ENCODE data around the gene NELL2. TPM values are rescaled to one million over a fixed set of nuclear protein-coding genes. Genes with fewer than 3 reads are reported as not detected.

NELL2 gene
- total RNA-seq, 1 experiment from 2014 or later = 1.1 TPM

DNA sequence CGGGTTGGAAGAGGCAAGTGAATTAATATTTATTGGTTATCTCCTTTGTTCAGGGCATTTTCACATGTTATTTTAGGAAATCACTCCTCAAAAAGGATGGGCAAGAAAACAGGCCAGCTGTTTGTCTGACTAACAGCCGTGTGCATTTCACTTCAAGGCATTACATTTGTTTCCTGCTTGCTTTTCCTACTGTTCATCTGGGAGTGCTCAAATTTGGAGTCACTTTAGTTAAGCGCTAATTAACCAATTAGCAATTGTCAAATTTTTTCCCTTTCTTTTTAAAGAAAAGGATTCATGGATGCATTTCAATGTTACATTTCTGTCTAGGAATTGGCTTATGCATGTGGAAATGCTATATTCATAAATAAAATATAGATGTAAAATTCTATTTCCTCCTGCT lies 415.9 kb downstream of the NELL2 start:
- BruUV-seq (replicated peaks) = no TSS peak
- no peaks in the 10 kb centered on the region for H4K20me1 ChIP-seq (ENCODE audit: insufficient read depth)
- no peak for ATAC-seq
- H3K27ac ChIP-seq (ENCODE audit: low read depth, low read length) = no peak overlapping the region
- 0 out of 2 replicates have a peak, but pooled peaks cover 4% of the 10 kb centered on the region for H3K27me3 ChIP-seq (ENCODE audit: insufficient read depth, low read length)
- H3K4me2 ChIP-seq (ENCODE audit: low read length) = no peak overlapping the region
- no peaks in the 10 kb centered on the region for H3K36me3 ChIP-seq (ENCODE audit: control insufficient read depth in 1 of 2, insufficient read depth in 2 of 2, low read length in 2 of 2)
- H3K9me2 ChIP-seq (ENCODE audit: insufficient read depth) = no peaks in the 10 kb centered on the region
- no peak overlapping the region for H3K4me3 ChIP-seq (replicated peaks in 1 of 2; ENCODE audit: low read depth in 1 of 2, low read length in 2 of 2)
- no peak for DNase-seq (ENCODE audit: low read depth, low spot score)
- ChIA-PET CTCF (no interaction called here), RAD21 (ENCODE audit: low non-redundant PET in 1 of 2, low total read pairs in 2 of 2, uncharacterized antibody in 2 of 2, unreplicated experiment in 2 of 2) (no interaction called here), POLR2A (no interaction called here)
- TF ChIP-seq EZH2 (IDR thresholded peaks at IDR 0.05) (no peak), POLR2A (IDR thresholded peaks at IDR 0.05; ENCODE audit: borderline replicate concordance, extremely low read depth, insufficient read depth, insufficient read length) (no peak), EGR1 (IDR thresholded peaks at IDR 0.05; ENCODE audit: low read depth) (no peak), JUND (IDR thresholded peaks at IDR 0.05) (no peak), ELF1 (IDR thresholded peaks at IDR 0.05; ENCODE audit: borderline replicate concordance, low read depth) (no peak)
- TF ChIP-seq, protein P1, sequence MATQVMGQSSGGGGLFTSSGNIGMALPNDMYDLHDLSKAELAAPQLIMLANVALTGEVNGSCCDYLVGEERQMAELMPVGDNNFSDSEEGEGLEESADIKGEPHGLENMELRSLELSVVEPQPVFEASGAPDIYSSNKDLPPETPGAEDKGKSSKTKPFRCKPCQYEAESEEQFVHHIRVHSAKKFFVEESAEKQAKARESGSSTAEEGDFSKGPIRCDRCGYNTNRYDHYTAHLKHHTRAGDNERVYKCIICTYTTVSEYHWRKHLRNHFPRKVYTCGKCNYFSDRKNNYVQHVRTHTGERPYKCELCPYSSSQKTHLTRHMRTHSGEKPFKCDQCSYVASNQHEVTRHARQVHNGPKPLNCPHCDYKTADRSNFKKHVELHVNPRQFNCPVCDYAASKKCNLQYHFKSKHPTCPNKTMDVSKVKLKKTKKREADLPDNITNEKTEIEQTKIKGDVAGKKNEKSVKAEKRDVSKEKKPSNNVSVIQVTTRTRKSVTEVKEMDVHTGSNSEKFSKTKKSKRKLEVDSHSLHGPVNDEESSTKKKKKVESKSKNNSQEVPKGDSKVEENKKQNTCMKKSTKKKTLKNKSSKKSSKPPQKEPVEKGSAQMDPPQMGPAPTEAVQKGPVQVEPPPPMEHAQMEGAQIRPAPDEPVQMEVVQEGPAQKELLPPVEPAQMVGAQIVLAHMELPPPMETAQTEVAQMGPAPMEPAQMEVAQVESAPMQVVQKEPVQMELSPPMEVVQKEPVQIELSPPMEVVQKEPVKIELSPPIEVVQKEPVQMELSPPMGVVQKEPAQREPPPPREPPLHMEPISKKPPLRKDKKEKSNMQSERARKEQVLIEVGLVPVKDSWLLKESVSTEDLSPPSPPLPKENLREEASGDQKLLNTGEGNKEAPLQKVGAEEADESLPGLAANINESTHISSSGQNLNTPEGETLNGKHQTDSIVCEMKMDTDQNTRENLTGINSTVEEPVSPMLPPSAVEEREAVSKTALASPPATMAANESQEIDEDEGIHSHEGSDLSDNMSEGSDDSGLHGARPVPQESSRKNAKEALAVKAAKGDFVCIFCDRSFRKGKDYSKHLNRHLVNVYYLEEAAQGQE (IDR thresholded peaks at IDR 0.05; ENCODE audit: low read depth) = no peak
- TF ChIP-seq, protein P2, sequence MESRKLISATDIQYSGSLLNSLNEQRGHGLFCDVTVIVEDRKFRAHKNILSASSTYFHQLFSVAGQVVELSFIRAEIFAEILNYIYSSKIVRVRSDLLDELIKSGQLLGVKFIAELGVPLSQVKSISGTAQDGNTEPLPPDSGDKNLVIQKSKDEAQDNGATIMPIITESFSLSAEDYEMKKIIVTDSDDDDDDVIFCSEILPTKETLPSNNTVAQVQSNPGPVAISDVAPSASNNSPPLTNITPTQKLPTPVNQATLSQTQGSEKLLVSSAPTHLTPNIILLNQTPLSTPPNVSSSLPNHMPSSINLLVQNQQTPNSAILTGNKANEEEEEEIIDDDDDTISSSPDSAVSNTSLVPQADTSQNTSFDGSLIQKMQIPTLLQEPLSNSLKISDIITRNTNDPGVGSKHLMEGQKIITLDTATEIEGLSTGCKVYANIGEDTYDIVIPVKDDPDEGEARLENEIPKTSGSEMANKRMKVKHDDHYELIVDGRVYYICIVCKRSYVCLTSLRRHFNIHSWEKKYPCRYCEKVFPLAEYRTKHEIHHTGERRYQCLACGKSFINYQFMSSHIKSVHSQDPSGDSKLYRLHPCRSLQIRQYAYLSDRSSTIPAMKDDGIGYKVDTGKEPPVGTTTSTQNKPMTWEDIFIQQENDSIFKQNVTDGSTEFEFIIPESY (IDR thresholded peaks at IDR 0.05; ENCODE audit: extremely low read depth, insufficient replicate concordance, low read length) = no peak
- no peaks in the 10 kb centered on the region for H3K79me2 ChIP-seq (ENCODE audit: insufficient read depth, low read length)
- no peak overlapping the region for H3K9ac ChIP-seq (ENCODE audit: low read length)
- H3K9me3 ChIP-seq (ENCODE audit: control insufficient read depth in 1 of 2, insufficient read depth in 1 of 2, low read depth in 1 of 2, low read length in 2 of 2) = no peaks in the 10 kb centered on the region
- no peaks in the 10 kb centered on the region for H3K4me1 ChIP-seq (ENCODE audit: control insufficient read depth in 1 of 2, insufficient read depth in 2 of 2, low read length in 2 of 2)
- intact Hi-C loops (cut with micrococcal nuclease) = loop anchor here (10.0 kb wide), 1 partner anchor 465 kb away; no protein-coding TSS in a partner anchor
- H2AFZ ChIP-seq (ENCODE audit: low read depth, low read length, poor library complexity, severe bottlenecking) = no peak overlapping the region

All from HCT116 (cell line).